H1 (cell line): ENCODE results near the gene TNRC6A. TPM values are rescaled to one million over a fixed set of nuclear protein-coding genes. Genes with fewer than 3 reads are reported as not detected.

Experiments used
- CTCF ChIA-PET: fragments of 300-600 bp; sonication (Branson Sonifier 250); formaldehyde crosslinking; loops from one replicate; lab custom pipeline; 2021; ENCODE audit not compliant: partially characterized antibody; lab: Charles Lee
- POLR2A ChIA-PET: fragments of 300-600 bp; sonication (Branson Sonifier 250); formaldehyde crosslinking; loops from one replicate; lab custom pipeline; 2021; ENCODE audit warnings: inconsistent platforms; ENCODE audit not compliant: partially characterized antibody; lab: Charles Lee
- DNase-seq, 2 experiments: peaks; one replicate each; pipeline versions ENCODE4 v3.0.0 to v3.0.0-alpha.2; 2010 to 2022; ENCODE audit warnings: low spot score in 2 of 2, low read depth in 1 of 2, mixed read lengths in 1 of 2
- FAIRE-seq: peaks from 2 replicates; lab custom pipeline; 2011; peaks lifted over from hg19 to GRCh38; lab: Jason Lieb, UNC
- H2AFZ ChIP-seq: 2 replicates; pipeline ENCODE4 v1.8.1; 2012; ENCODE audit warnings: low read length, inconsistent platforms
- H2AK5ac ChIP-seq: 2 replicates; pipeline ENCODE4 v1.6.1; 2013; ENCODE audit warnings: low read depth, low read length
- H2BK120ac ChIP-seq: replicated peaks from 2 replicates; pipeline ENCODE3; 2013; ENCODE audit warnings: low read depth, low read length, inconsistent platforms
- H2BK12ac ChIP-seq: 2 replicates; pipeline ENCODE4 v1.6.1; 2013; ENCODE audit warnings: low read depth, low read length
- H2BK15ac ChIP-seq: 2 replicates; pipeline ENCODE4 v1.6.1; 2013; ENCODE audit warnings: low read length
- H2BK20ac ChIP-seq: 2 replicates; pipeline ENCODE4 v1.6.1; 2013; ENCODE audit warnings: low read length
- H2BK5ac ChIP-seq: 2 replicates; pipeline ENCODE4 v1.6.1; 2013; ENCODE audit warnings: low read depth, low read length
- H3K14ac ChIP-seq: 2 replicates; pipeline ENCODE4 v1.6.1; 2013; ENCODE audit warnings: inconsistent platforms; ENCODE audit not compliant: insufficient read length
- H3K18ac ChIP-seq: 2 replicates; pipeline ENCODE4 v1.6.1; 2013; ENCODE audit warnings: low read length; ENCODE audit errors: extremely low read depth
- H3K23ac ChIP-seq: 2 replicates; pipeline ENCODE4 v1.6.1; 2013; ENCODE audit warnings: inconsistent platforms; ENCODE audit not compliant: insufficient read length
- H3K23me2 ChIP-seq: 2 replicates; pipeline ENCODE4 v1.6.1; 2013; ENCODE audit warnings: low read depth, low read length
- H3K27ac ChIP-seq: 2 replicates; pipeline ENCODE4 v1.6.1; 2011; ENCODE audit warnings: low read depth, low read length, inconsistent platforms
- H3K27me3 ChIP-seq, 4 experiments: replicated peaks in 1 of 4; 1 replicate in 1 of 4; 2 replicates in 3 of 4; pipeline versions ENCODE4 v1.6.1 to v1.8.1; 2011 to 2013; ENCODE audit warnings: low read length in 3 of 4, mild to moderate bottlenecking in 3 of 4, inconsistent platforms in 2 of 4, mixed read lengths in 2 of 4, moderate library complexity in 1 of 4; ENCODE audit not compliant: control insufficient read depth in 3 of 4, insufficient read depth in 3 of 4; ENCODE audit errors: extremely low read depth in 1 of 4
- H3K36me3 ChIP-seq, 4 experiments: 2 replicates each; pipeline versions ENCODE4 v1.6.1 to v1.8.1; 2011 to 2013; ENCODE audit warnings: mild to moderate bottlenecking in 4 of 4, low read length in 3 of 4, moderate library complexity in 2 of 4, control low read depth in 1 of 4, inconsistent platforms in 1 of 4; ENCODE audit not compliant: insufficient read depth in 4 of 4, control insufficient read depth in 2 of 4
- H3K4ac ChIP-seq: replicated peaks from 2 replicates; pipeline ENCODE3; 2013; ENCODE audit warnings: low read length, low read depth, mixed read lengths, inconsistent platforms; ENCODE audit not compliant: insufficient read length
- H3K4me1 ChIP-seq, 4 experiments: replicated peaks in 1 of 4; 1 replicate in 1 of 4; 2 replicates in 3 of 4; pipeline versions ENCODE4 v1.6.1 to v1.8.1; 2011 to 2013; ENCODE audit warnings: low read length in 3 of 4, inconsistent platforms in 2 of 4, mixed read lengths in 1 of 4; ENCODE audit not compliant: insufficient read depth in 4 of 4, control insufficient read depth in 3 of 4
- H3K4me2 ChIP-seq, 2 experiments: 2 replicates each; pipeline versions ENCODE4 v1.6.1 to v1.8.1; 2011 to 2013; ENCODE audit warnings: low read depth in 2 of 2, low read length in 2 of 2, control low read depth in 1 of 2, inconsistent platforms in 1 of 2, mild to moderate bottlenecking in 1 of 2; ENCODE audit not compliant: insufficient read depth in 1 of 2
- H3K4me3 ChIP-seq, 4 experiments: fragments of 200-600, 300-600 bp in 1 of 4; sonication (generic), shearing (Covaris generic), sonication (Bioruptor Twin) in 1 of 4; 2 replicates each; pipeline versions ENCODE4 v1.5.1 to v1.8.1; 2011 to 2016; ENCODE audit warnings: low read length in 4 of 4, low read depth in 3 of 4, control low read depth in 2 of 4, inconsistent platforms in 2 of 4, mild to moderate bottlenecking in 2 of 4, mixed read lengths in 1 of 4, moderate library complexity in 1 of 4; ENCODE audit not compliant: insufficient read depth in 2 of 4; ENCODE audit errors: extremely low read depth in 1 of 4
- H3K56ac ChIP-seq: replicated peaks from 2 replicates; pipeline ENCODE3; 2013; ENCODE audit warnings: low read depth, mild to moderate bottlenecking, mixed read lengths, low read length, inconsistent platforms; ENCODE audit not compliant: insufficient read length
- H3K79me1 ChIP-seq: 2 replicates; pipeline ENCODE4 v1.6.1; 2013; ENCODE audit warnings: low read depth, low read length, control low read depth
- H3K79me2 ChIP-seq, 2 experiments: 2 replicates each; pipeline versions ENCODE4 v1.6.1 to v1.8.1; 2012 to 2013; ENCODE audit warnings: low read length in 2 of 2, mild to moderate bottlenecking in 2 of 2, inconsistent platforms in 1 of 2; ENCODE audit not compliant: insufficient read depth in 2 of 2, control insufficient read depth in 1 of 2
- H3K9ac ChIP-seq, 4 experiments: replicated peaks in 1 of 4; 1 replicate in 1 of 4; 2 replicates in 3 of 4; pipeline versions ENCODE4 v1.6.1 to v1.8.1; 2011 to 2013; ENCODE audit warnings: low read depth in 3 of 4, low read length in 3 of 4, control low read depth in 2 of 4, mild to moderate bottlenecking in 2 of 4, moderate library complexity in 2 of 4, inconsistent platforms in 1 of 4; ENCODE audit errors: extremely low read depth in 1 of 4
- H3K9me3 ChIP-seq, 2 experiments: 2 replicates each; pipeline versions ENCODE4 v1.6.1 to v1.8.1; 2012 to 2013; ENCODE audit warnings: mild to moderate bottlenecking in 2 of 2, moderate library complexity in 2 of 2, control low read depth in 1 of 2, inconsistent platforms in 1 of 2, low read depth in 1 of 2, low read length in 1 of 2, mixed read lengths in 1 of 2; ENCODE audit not compliant: insufficient read depth in 2 of 2
- H4K20me1 ChIP-seq, 2 experiments: replicated peaks in 1 of 2; 2 replicates each; pipeline versions ENCODE3 to v1.8.1; 2011 to 2013; ENCODE audit warnings: inconsistent platforms in 2 of 2, low read length in 2 of 2, mild to moderate bottlenecking in 1 of 2; ENCODE audit not compliant: insufficient read depth in 2 of 2, control insufficient read depth in 1 of 2
- H4K5ac ChIP-seq: 2 replicates; pipeline ENCODE4 v1.6.1; 2013; ENCODE audit warnings: low read length, low read depth, mixed read lengths, inconsistent platforms; ENCODE audit not compliant: insufficient read length
- H4K8ac ChIP-seq: 2 replicates; pipeline ENCODE4 v1.8.0; 2013; ENCODE audit warnings: mild to moderate bottlenecking, moderate library complexity, low read length, inconsistent platforms; ENCODE audit not compliant: insufficient read depth; ENCODE audit errors: extremely low read depth
- H4K91ac ChIP-seq: replicated peaks from 2 replicates; pipeline ENCODE3; 2013; ENCODE audit warnings: low read length, mixed read lengths, inconsistent platforms; ENCODE audit not compliant: insufficient read length
- E2F6 ChIP-seq: IDR thresholded peaks from 2 replicates; pipeline ENCODE4 v1.6.1; 2012; ENCODE audit warnings: inconsistent platforms
- EGR1 ChIP-seq: IDR thresholded peaks from 2 replicates; pipeline ENCODE4 v1.6.1; 2011; ENCODE audit warnings: low read depth, low read length, borderline replicate concordance
- POLR2A ChIP-seq, 2 experiments: IDR thresholded peaks; 1 replicate in 1 of 2; 2 replicates in 1 of 2; pipeline ENCODE4 v1.6.1; 2011; ENCODE audit warnings: low read depth in 2 of 2, low read length in 2 of 2, mild to moderate bottlenecking in 2 of 2; ENCODE audit errors: control extremely low read depth in 1 of 2
- POLR2AphosphoS5 ChIP-seq: IDR thresholded peaks from 2 replicates; pipeline ENCODE4 v1.6.1; 2011; ENCODE audit warnings: low read depth, low read length
- SRF ChIP-seq: IDR thresholded peaks from 2 replicates; pipeline ENCODE4 v1.6.1; 2011; ENCODE audit warnings: mild to moderate bottlenecking, low read depth, low read length, moderate library complexity
- WGBS, 2 experiments: shearing (Covaris generic) in 1 of 2; methylation state at CpG; one replicate each; pipeline versions ENCODE4 v1.1.6 to v1.1.7; 2013 to 2015; ENCODE audit warnings: low lambda C conversion rate in 2 of 2, mixed read lengths in 2 of 2, inconsistent platforms in 1 of 2, low coverage in 1 of 2, missing lambda C conversion rate in 1 of 2; ENCODE audit not compliant: insufficient replicate concordance in 2 of 2, insufficient coverage in 1 of 2, insufficient read length in 1 of 2; ENCODE audit errors: extremely low coverage in 1 of 2, missing lambda C conversion rate in 1 of 2; 5-methylcytosine and 5-hydroxymethylcytosine counted together
- polyA plus RNA-seq, 7 experiments: library from polyadenylated mRNA; depleted of rRNA in 3 of 7; stranded (reverse) in 5 of 7; unstranded in 2 of 7; fragments of >200 nt in 5 of 7; fragments of 200-250 nt in 2 of 7; gene quantifications; 1 replicate in 5 of 7; 2 replicates in 1 of 7; 4 replicates in 1 of 7; pipeline versions ENCODE4 v1.2.1 to v1.2.3, GENCODE V29; 2011 to 2013; ENCODE audit warnings: missing spikeins in 2 of 7, mixed read lengths in 2 of 7
- total RNA-seq: library from RNA; stranded (reverse); fragmentation: NEBNext Ultra II Directional; extraction: Animal tissue kit (Norgen Biotek cat#: 25700); gene quantifications from 2 replicates; pipeline ENCODE4 v1.2.1, GENCODE V29; 2021

The TNRC6A gene
- total and polyA plus RNA-seq, 2 of the 8 experiments (the other 6 are each of a cell fraction or from before 2014, with no cell fraction given), result 67.6 to 103 TPM

DNA sequence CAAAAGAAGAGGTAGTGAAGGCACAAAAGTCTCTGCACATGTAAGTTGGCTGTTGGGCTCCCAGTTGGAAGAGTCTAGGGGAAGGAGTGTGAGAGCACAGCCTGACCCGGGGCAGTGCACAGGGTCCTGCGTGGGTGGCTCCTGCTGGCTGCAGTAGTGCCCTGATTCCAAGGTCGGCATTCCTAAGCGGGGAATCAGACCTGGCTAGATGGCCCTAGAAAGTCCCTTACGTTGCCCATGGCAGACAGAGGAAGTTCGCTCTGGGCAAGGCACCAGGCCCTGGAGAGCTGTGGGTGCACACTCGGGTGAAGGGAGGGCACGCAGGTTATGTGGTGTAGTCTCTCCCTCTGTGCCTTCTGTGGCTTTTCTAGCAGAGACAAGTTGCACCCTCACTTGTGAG lies 93.5 kb downstream of the TNRC6A start:
- H3K14ac ChIP-seq, result no peak overlapping the region
- H4K8ac ChIP-seq, result 0 out of 2 replicates have a peak overlapping the region, but pooled peaks have one; percentile 12
- H3K79me1 ChIP-seq, result peaks cover 2% of the 10 kb centered on the region; the same call in 1 of the 2 replicates
- no peaks in the 10 kb centered on the region for H3K9me3 ChIP-seq
- H4K5ac ChIP-seq, result no peak overlapping the region
- H2BK5ac ChIP-seq, result no peak overlapping the region
- H3K23me2 ChIP-seq, result no peaks in the 10 kb centered on the region
- no peaks in the 10 kb centered on the region for H3K4me1 ChIP-seq
- no peak overlapping the region for H2AK5ac ChIP-seq
- H2BK12ac ChIP-seq, result no peak overlapping the region
- no peak overlapping the region for H3K4me2 ChIP-seq
- no peaks in the 10 kb centered on the region for H3K27me3 ChIP-seq
- H3K23ac ChIP-seq, result no peak overlapping the region
- no peak overlapping the region for H3K56ac ChIP-seq
- no peaks in the 10 kb centered on the region for H3K79me2 ChIP-seq
- H3K4ac ChIP-seq, result no peak overlapping the region
- peaks cover 43 to 94% (median 63%) of the 10 kb centered on the region in 4 experiments for H3K36me3 ChIP-seq
- H3K4me3 ChIP-seq, result no peak overlapping the region
- ChIA-PET CTCF (no interaction called here), POLR2A (no interaction called here)
- WGBS, 2 experiments, result 89% methylated on average over 8 of the region's 8 CpGs; no CpG with 5 or more reads in 1 of the 2 experiments
- H2BK120ac ChIP-seq, result no peak overlapping the region
- FAIRE-seq (no peak), DNase-seq (no peak)
- no peak overlapping the region for H3K18ac ChIP-seq
- no peak overlapping the region for H2BK20ac ChIP-seq
- H4K91ac ChIP-seq, result no peak overlapping the region
- TF ChIP-seq POLR2AphosphoS5 (no peak), POLR2A (IDR thresholded peaks at IDR 0.05; ENCODE audit: control extremely low read depth in 1 of 2, low read depth in 2 of 2, low read length in 2 of 2) (peak in 1 of 2 experiments; percentile 8; a peak in 1 of 3 replicates), EGR1 (no peak), E2F6 (no peak), SRF (no peak)
- peaks cover 5 to 28% of the 10 kb centered on the region in 2 experiments for H4K20me1 ChIP-seq
- H3K9ac ChIP-seq, result no peak overlapping the region
- H2AFZ ChIP-seq, result no peak overlapping the region
- H2BK15ac ChIP-seq, result no peak overlapping the region
- no peak overlapping the region for H3K27ac ChIP-seq
